EH (cell line): ENCODE results near the gene IGF2BP2.

Source experiments
- DNase-seq: peaks from one replicate; pipeline ENCODE4 v3.0.0-alpha.2; 2015; ENCODE audit warnings: low read depth

The IGF2BP2 gene

GRCh38 chr3:185733980-185734724 lies 90.7 kb downstream of the IGF2BP2 start:
- peak; percentile 85 for DNase-seq

DNA sequence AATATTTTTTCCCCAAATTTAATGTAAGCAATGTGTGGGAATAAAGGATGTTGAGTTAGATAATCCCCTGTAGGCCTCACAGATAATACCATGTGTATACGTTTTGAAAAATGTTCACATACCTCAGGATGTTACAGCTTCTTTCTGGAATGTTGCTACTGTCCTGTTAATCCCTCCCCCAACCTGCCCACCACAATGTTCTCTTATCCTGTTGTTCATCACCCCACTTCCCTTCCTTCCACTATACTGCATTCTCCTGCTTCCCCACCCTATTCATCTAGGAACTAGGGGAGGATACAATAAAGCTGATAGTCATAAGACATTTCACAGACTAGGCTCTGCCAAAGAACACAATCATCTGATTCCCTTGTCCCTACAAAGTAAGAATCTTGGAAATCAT lies 92.1 kb downstream of the IGF2BP2 start:
- peak; percentile 97 for DNase-seq

- no peak for DNase-seq
Observed at GRCh38 chr3:185730550-185730949, 94.3 kb downstream of the IGF2BP2 start.

GRCh38 chr3:185729337-185730055 lies 95.3 kb downstream of the IGF2BP2 start:
- DNase-seq, result peak; percentile 90

- peak; percentile 85 for DNase-seq
Observed at GRCh38 chr3:185728630-185729336, 96.1 kb downstream of the IGF2BP2 start.

DNA sequence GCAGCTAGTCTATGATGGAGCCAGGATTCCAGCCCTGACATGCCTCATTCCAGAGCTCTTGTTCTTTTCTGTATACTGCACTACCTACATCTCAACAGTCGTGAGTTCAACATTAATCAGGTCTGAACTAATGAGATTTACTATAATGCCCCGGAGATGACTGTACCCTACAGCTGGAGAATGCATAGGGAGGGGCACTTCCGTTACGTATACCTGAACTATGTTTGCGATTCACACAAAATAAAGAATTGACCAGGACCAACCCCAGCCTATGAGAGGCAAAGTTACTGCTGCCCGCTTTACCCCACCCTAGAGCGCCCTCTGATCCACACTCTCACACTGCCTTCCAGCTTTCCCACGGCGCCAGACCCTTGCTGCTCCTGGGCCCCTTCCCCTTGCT lies 97.0 kb downstream of the IGF2BP2 start:
- DNase-seq, result no peak

GRCh38 chr3:185726254-185726967 lies 98.4 kb downstream of the IGF2BP2 start:
- no peak for DNase-seq

DNA sequence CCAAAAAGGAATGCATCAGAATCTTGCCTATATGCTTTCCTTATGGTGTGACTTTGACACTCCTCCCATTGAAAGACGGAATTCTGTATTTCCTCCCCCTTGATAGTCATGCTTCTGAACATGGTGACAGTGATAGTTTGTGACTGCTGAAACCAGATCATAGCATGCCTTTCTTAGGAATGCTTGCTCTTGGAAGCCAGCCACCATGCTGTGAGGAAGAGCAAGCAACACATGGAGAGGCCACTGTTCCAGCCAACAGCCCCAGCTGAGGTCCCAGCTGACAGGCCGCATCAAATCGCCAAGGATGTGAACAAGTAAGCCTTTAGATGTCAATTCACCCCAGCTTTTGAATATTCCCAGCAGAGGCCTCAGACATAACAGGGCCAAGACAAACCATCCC lies 100.1 kb downstream of the IGF2BP2 start:
- peak; percentile 88 for DNase-seq

DNA sequence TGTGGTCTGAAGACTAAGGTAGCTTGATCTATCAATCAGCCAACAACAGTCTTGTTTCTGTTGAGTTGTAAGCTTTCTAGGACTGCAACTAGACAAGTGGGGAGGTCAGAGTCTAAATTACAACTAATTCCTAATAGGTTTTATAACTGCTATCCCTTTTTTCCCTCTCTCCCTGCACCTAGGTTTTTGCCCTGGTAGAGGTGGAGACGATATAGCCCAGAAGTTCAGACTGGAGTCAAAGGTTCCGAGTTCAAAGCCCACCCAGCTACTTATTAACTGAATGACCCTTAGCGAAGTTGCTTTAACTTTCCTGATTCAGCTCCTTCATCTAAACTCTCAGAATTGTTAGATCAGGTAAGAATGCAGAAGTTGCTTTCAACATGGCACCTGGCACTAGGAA lies 100.6 kb downstream of the IGF2BP2 start:
- DNase-seq, result no peak

- no peak for DNase-seq
Observed at GRCh38 chr3:185722881-185723280, 102.0 kb downstream of the IGF2BP2 start.

GRCh38 chr3:185721970-185722369 lies 102.9 kb downstream of the IGF2BP2 start:
- no peak for DNase-seq

DNA sequence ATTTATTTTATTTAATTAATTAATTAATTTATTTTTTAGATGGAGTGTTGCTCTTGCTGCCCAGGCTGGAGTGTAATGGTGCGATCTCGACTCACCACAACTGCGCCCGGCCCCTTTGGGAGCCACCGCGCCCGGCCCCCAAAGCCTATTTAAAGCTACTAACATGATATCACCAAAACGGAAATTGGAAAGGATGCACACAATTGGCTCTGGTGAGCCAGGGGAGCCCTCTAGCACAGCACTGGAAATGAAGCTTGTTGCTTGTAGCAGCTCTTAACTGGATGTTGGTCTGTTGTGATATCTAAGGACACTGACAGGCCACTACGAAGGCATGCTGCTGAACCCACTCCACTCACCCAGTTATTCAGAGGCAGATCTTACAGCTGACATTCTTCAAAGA lies 104.5 kb downstream of the IGF2BP2 start:
- no peak for DNase-seq

DNA sequence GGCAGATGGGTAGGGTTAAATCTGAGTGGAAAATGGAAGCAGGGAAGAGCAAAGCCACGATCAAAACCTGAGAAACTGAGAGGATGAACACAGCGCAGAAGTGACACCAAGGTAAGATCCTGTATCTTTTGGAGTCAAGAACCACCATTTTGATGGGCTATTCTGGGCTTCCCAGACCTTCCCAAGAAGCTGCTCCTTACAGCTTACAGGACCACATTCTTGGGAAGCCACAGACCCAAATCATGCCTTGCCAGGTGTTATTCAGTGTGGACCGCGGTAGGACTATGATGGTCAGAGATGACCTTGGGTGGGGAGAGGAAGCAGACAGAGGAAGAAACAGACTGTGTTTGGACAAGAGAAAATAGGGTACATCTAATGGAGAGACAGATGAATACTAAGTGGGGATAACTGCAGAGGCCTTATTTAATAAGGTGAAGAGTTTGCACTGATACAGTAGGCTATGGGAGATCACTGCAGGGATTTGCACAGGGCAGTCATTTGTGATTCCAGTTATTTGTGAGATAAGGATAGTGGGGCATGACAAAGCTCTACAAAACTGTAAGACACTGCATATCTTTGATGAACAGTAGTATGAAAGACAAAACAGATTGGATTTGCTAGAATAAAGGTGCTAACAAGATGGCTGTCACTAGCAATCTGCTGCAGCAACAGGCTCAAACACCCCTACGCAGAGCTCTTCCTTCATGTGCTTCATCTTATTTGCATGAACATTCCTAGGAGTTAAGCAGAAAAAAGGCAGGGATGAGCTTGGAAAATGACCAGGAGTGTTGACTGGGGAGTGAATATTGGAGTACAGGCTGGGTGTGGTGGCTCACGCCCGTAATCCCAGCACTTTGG lies 105.9 kb downstream of the IGF2BP2 start:
- DNase-seq, result no peak

GRCh38 chr3:185717627-185718402 lies 107.0 kb downstream of the IGF2BP2 start:
- peak; percentile 38 for DNase-seq

- DNase-seq, result peak; percentile 92
Observed at GRCh38 chr3:185717121-185717520, 107.7 kb downstream of the IGF2BP2 start.

DNA sequence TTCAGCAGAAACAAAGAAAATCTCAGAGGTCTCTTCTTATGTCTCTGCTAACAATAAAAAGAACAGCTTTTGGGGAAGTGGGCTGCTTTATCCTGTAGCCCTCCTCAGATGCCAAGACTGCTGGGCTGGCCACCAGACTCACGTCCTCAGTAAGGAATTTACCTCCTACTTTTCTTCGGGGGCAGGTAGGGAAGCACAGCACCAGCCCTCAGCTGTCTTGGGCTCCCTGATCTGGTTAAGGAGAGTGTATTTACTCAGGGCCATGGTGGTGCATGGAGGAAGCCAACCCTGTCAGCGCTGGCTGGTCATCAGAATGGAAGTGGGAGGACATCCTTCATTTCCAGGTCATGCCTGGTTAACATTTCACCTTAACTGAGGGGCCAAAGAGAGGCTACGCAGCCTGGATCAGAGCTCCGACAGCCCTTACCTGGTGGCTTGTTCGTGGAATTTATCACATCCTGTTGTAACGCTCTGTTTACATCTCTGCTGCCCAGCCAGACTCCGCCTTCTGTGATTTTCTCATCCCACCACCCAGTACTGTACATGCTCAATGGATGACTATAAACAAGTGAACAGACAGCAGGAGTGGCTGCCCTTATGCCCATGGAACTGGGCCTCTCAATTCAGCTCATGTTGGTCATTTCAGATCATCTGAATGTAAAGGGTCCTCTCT lies 108.3 kb downstream of the IGF2BP2 start:
- DNase-seq, result no peak

- peak; percentile 87 for DNase-seq
Observed at GRCh38 chr3:185715091-185715490, 109.8 kb downstream of the IGF2BP2 start.

DNA sequence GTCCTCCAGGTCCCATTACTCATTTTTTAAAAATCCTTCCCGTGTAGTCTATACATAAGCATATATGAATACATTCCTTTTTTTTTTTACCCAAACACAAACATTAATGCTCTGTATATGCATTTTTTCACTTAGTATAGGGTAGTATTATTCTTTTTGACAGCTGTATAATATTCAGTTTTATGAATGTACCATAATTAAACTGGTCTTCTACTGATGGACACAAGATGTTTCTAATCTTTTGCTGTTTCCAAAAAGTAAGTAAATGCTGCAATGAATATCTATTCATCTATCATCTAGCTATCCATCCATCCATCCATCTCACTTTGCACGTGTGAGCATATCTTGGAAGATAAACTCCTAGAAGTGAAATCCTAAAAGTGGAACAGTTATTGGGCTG lies 110.8 kb downstream of the IGF2BP2 start:
- no peak for DNase-seq

DNA sequence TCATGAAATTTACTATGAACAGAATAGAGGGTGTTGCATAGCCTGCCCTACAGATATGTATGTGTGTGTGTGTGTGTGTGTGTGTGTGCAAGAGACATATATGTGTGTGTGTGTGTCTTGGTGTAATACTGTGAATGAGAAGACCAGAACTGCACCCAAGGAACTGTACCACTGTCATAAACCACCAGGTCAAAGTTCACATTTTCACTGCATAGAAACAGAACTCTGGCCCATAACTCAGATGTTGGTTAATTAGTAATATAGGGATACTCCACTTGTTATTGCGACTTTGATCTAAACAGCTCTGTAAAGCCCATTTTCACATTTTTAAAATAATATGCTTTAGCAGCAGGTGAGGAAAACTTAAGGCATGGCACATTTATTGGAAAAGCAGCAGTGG lies 111.8 kb downstream of the IGF2BP2 start:
- DNase-seq, result no peak

DNA sequence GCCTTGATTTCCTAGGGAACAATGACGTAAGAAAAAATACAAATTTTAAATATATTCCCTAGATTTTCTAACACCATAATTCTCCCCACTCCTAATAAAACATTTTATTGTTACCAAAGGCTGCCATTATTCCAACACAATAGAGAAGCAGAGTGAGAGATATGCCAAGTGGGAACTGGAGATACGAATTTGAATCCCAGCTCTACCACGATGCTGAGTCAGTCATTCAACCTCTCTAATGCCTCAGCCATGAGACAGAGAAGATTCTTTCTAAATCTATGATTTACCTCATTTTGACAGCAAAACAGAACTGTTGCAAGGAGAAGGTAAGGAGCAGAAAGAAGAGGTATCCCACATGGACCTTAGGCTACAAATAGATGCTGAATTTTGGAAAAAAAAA lies 112.5 kb downstream of the IGF2BP2 start:
- DNase-seq, result peak; percentile 46
